GM12878 (cell line): ENCODE data around the gene ASB15. TPM values are rescaled to one million over a fixed set of nuclear protein-coding genes. Genes with fewer than 3 reads are reported as not detected.

Experiments
- ATAC-seq: fragments of 200-7000 bp; cut with Tn5 transposase; 3 replicates; pipeline ENCODE4 v1.9.1; 2020; ENCODE audit warnings: mild to moderate bottlenecking, moderate library complexity
- BruUV-seq: library from RNA; stranded (reverse); fragments of 400-500 nt; replicated peaks from 2 replicates; lab custom pipeline; 2021; lab: Mats Ljungman, UMichigan
- CTCF ChIA-PET: fragments of 300-600 bp; sonication (Branson Sonifier 250); formaldehyde crosslinking; extraction: SDS; loops from one replicate; lab custom pipeline; 2021; ENCODE audit warnings: inconsistent platforms; lab: Yijun Ruan, JAX
- POLR2A ChIA-PET: fragments of 350-600 bp; formaldehyde crosslinking; extraction: SDS; loops from one replicate; lab custom pipeline; 2021; ENCODE audit warnings: inconsistent platforms; lab: Charles Lee
- RAD21 ChIA-PET: fragments of 300-600 bp; sonication (Branson Sonifier 250); formaldehyde crosslinking; loops from one replicate; lab custom pipeline; 2023; ENCODE audit warnings: antibody characterized with exemption; ENCODE audit not compliant: unreplicated experiment; lab: Charles Lee
- SMC1A ChIA-PET: fragments of 300-600 bp; sonication (Branson Sonifier 250); formaldehyde crosslinking; loops from one replicate; lab custom pipeline; 2023; ENCODE audit not compliant: unreplicated experiment, uncharacterized antibody; lab: Charles Lee
- DNase-seq: peaks from one replicate; pipeline ENCODE4 v3.0.0-alpha.2; 2011; ENCODE audit warnings: low read depth, low spot score
- FAIRE-seq: peaks from 3 replicates; lab custom pipeline; 2011; peaks lifted over from hg19 to GRCh38; lab: Jason Lieb, UNC
- H2AFZ ChIP-seq: 2 replicates; pipeline ENCODE4 v1.6.0; 2011; ENCODE audit warnings: low read depth, low read length, control low read depth; ENCODE audit not compliant: control insufficient read depth
- H3K27ac ChIP-seq: 2 replicates; pipeline ENCODE4 v1.5.1; 2011; ENCODE audit warnings: control low read depth; ENCODE audit not compliant: control insufficient read depth, insufficient read depth
- H3K27me3 ChIP-seq, 2 experiments: replicated peaks in 1 of 2; 2 replicates each; pipeline versions ENCODE4 v1.6.0 to v1.6.1; 2011; ENCODE audit warnings: low read length in 1 of 2; ENCODE audit not compliant: control insufficient read depth in 2 of 2, insufficient read depth in 2 of 2
- H3K36me3 ChIP-seq, 2 experiments: 2 replicates each; pipeline ENCODE4 v1.5.1; 2011; ENCODE audit warnings: low read length in 1 of 2; ENCODE audit not compliant: control insufficient read depth in 2 of 2, insufficient read depth in 2 of 2
- H3K4me1 ChIP-seq: 2 replicates; pipeline ENCODE4 v1.6.1; 2011; ENCODE audit warnings: mild to moderate bottlenecking, low read length, moderate library complexity, mixed read lengths; ENCODE audit not compliant: control insufficient read depth, insufficient read depth
- H3K4me2 ChIP-seq: 2 replicates; pipeline ENCODE4 v1.6.0; 2011; ENCODE audit warnings: control low read depth; ENCODE audit not compliant: control insufficient read depth, insufficient read depth
- H3K4me3 ChIP-seq: fragments of 200-600 bp; sonication (generic); 2 replicates; pipeline ENCODE4 v1.5.1; 2016
- H3K79me2 ChIP-seq: 2 replicates; pipeline ENCODE4 v1.6.0; 2011; ENCODE audit warnings: low read length; ENCODE audit not compliant: control insufficient read depth, insufficient read depth
- H3K9ac ChIP-seq: 2 replicates; pipeline ENCODE4 v1.8.0; 2011; ENCODE audit warnings: low read length, control low read depth, mixed read lengths; ENCODE audit not compliant: control insufficient read depth, insufficient read depth
- H3K9me3 ChIP-seq: replicated peaks from 3 replicates; pipeline ENCODE4 v1.5.1; 2011; ENCODE audit warnings: mild to moderate bottlenecking, low read length; ENCODE audit not compliant: control insufficient read depth, insufficient read depth
- H4K20me1 ChIP-seq: 2 replicates; pipeline ENCODE4 v1.6.0; 2011; ENCODE audit not compliant: control insufficient read depth, insufficient read depth
- BCL11A ChIP-seq: IDR thresholded peaks from 2 replicates; pipeline ENCODE4 v1.6.1; 2011; ENCODE audit warnings: low read depth, low read length
- ESRRA ChIP-seq: IDR thresholded peaks from 2 replicates; pipeline ENCODE4 v1.6.1; 2012; ENCODE audit warnings: mild to moderate bottlenecking, low read length, improper control_type of control experiment
- FOXM1 ChIP-seq: IDR thresholded peaks from 2 replicates; pipeline ENCODE4 v1.6.1; 2012; ENCODE audit warnings: low read depth, mild to moderate bottlenecking, inconsistent platforms, low read length, moderate library complexity
- IKZF2 ChIP-seq, 2 experiments: fragments of 450-650 bp; IDR thresholded peaks; 2 replicates each; pipeline ENCODE4 v1.6.1; 2017; ENCODE audit warnings: mild to moderate bottlenecking in 2 of 2, moderate library complexity in 2 of 2
- NBN ChIP-seq: fragments of 450-650 bp; IDR thresholded peaks from 2 replicates; pipeline ENCODE4 v1.6.1; 2016
- POLR2AphosphoS2 ChIP-seq: IDR thresholded peaks from 2 replicates; pipeline ENCODE4 v1.6.1; 2011; ENCODE audit warnings: low read depth, mild to moderate bottlenecking, low read length, improper control_type of control experiment, moderate library complexity
- RFX5 ChIP-seq: IDR thresholded peaks from 2 replicates; pipeline ENCODE4 v1.6.1; 2011; ENCODE audit warnings: low read depth, low read length, improper control_type of control experiment
- SPI1 ChIP-seq: IDR thresholded peaks from 2 replicates; pipeline ENCODE4 v1.6.1; 2011; ENCODE audit warnings: low read depth, mild to moderate bottlenecking, low read length, moderate library complexity, borderline replicate concordance; ENCODE audit not compliant: insufficient read depth
- SREBF1 ChIP-seq: IDR thresholded peaks from 2 replicates; pipeline ENCODE4 v1.6.1; 2012; ENCODE audit warnings: mild to moderate bottlenecking, low read length
- SREBF2 ChIP-seq: IDR thresholded peaks from 2 replicates; pipeline ENCODE4 v1.6.1; 2012; ENCODE audit warnings: mild to moderate bottlenecking, low read length
- SRF ChIP-seq, 2 experiments: IDR thresholded peaks; 2 replicates each; pipeline ENCODE4 v1.6.1; 2011; ENCODE audit warnings: low read depth in 2 of 2, low read length in 2 of 2, mild to moderate bottlenecking in 1 of 2, moderate library complexity in 1 of 2
- WRNIP1 ChIP-seq: IDR thresholded peaks from 2 replicates; pipeline ENCODE4 v1.6.1; 2011; ENCODE audit warnings: low read depth, low read length, improper control_type of control experiment, borderline replicate concordance
- ZNF207 ChIP-seq: fragments of 450-650 bp; IDR thresholded peaks from 2 replicates; pipeline ENCODE4 v1.6.1; 2014; ENCODE audit warnings: antibody characterized with exemption, mild to moderate bottlenecking, borderline replicate concordance
- in situ Hi-C: fragments of 300-500 bp; cut with MboI; formaldehyde crosslinking; loops from 9 replicates; pipeline ENCODE4 v1.14.3; 2018; ENCODE audit warnings: mixed read lengths
- intact Hi-C: fragments of 100-400 bp; cut with micrococcal nuclease; formaldehyde crosslinking; loops from one replicate; pipeline ENCODE4 v1.14.2; 2022; ENCODE audit not compliant: unreplicated experiment
- polyA plus RNA-seq, 11 experiments: library from polyadenylated mRNA; depleted of rRNA in 4 of 11; unstranded in 6 of 11; stranded (reverse) in 5 of 11; fragments of >200 nt; fragmentation: Nextera tagmentation in 4 of 11; fragmentation: Illumina TruSeq in 1 of 11; extraction: Ambion mirVana in 4 of 11; extraction: Trizol in 1 of 11; gene quantifications; 1 replicate in 1 of 11; 2 replicates in 10 of 11; pipeline versions ENCODE4 v1.2.1 to v1.2.3, GENCODE V29; 2011 to 2016; ENCODE audit warnings: inconsistent platforms in 2 of 11, missing spikeins in 2 of 11, low read depth in 1 of 11
- total RNA-seq, 4 experiments: library from RNA; depleted of rRNA in 3 of 4; stranded (reverse); fragments of >200 nt in 3 of 4; fragmentation: Illumina TruSeq in 1 of 4; extraction: Trizol in 1 of 4; gene quantifications; 2 replicates each; pipeline versions ENCODE4 v1.2.1 to v1.2.3, GENCODE V29; 2013 to 2021
- TF ChIP-seq, protein P1 (sequence below): fragments of 450-650 bp; IDR thresholded peaks from 2 replicates; pipeline ENCODE4 v1.6.1; 2016; ENCODE audit warnings: mild to moderate bottlenecking, moderate library complexity, borderline replicate concordance
- TF ChIP-seq, protein P2 (sequence below): fragments of 450-650 bp; IDR thresholded peaks from 2 replicates; pipeline ENCODE4 v1.6.1; 2016; ENCODE audit warnings: mild to moderate bottlenecking
- TF ChIP-seq, protein P3 (sequence below): IDR thresholded peaks from 2 replicates; pipeline ENCODE4 v1.6.1; 2011; ENCODE audit warnings: low read depth, low read length, improper control_type of control experiment, borderline replicate concordance
- TF ChIP-seq, protein P4 (sequence below): fragments of 450-650 bp; IDR thresholded peaks from 2 replicates; pipeline ENCODE4 v1.6.1; 2017; ENCODE audit warnings: antibody characterized with exemption, mild to moderate bottlenecking, moderate library complexity

Gene ASB15
- total and polyA plus RNA-seq, 10 of the 15 experiments (the other 5 are each of a cell fraction or from before 2014, with no cell fraction given): not detected

DNA sequence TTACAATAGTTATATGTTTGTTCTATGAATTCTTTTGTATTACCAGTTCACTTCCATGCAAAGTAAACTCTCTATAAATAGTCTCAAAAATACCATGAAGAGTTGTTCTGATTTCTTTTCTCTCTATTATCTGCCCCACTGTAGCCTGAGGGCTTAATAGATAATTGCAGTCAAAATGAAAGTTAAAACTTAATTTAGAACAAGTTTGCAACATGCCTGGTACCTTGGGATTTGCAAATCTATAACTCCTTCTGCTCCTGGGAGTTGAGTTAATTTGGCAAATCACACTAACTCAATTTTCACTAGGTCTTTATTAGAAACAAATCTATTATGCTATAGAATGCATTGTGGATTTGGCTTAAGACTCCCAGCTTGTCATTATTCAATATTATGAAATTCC, 22.2 kb upstream of the ASB15 start:
- no peaks in the 10 kb centered on the region for H3K9me3 ChIP-seq
- H3K4me1 ChIP-seq: no peaks in the 10 kb centered on the region
- no peak overlapping the region for H2AFZ ChIP-seq
- POLR2A ChIA-PET: no interaction called here
- no peak overlapping the region for H3K4me3 ChIP-seq
- DNase-seq (no peak), FAIRE-seq (no peak), ATAC-seq (no peak)
- no peaks in the 10 kb centered on the region; a peak in 2 of 4 replicates for H3K27me3 ChIP-seq
- SMC1A ChIA-PET: no interaction called here
- H3K36me3 ChIP-seq: no peaks in the 10 kb centered on the region
- CTCF ChIA-PET: interaction anchor here (1.6 kb wide), 1 partner anchor 45 kb away, joined by 4 read pairs; no protein-coding TSS in a partner anchor
- RAD21 ChIA-PET: no interaction called here
- no TSS peak for BruUV-seq
- H3K4me2 ChIP-seq: no peak overlapping the region
- in situ Hi-C loops: no loop called here
- no peaks in the 10 kb centered on the region for H4K20me1 ChIP-seq
- H3K27ac ChIP-seq: no peak overlapping the region
- no peaks in the 10 kb centered on the region for H3K79me2 ChIP-seq
- intact Hi-C loops: loop anchor here (10.0 kb wide), 1 partner anchor 85 kb away; no protein-coding TSS in a partner anchor
- H3K9ac ChIP-seq: no peak overlapping the region
- TF ChIP-seq, protein P1, sequence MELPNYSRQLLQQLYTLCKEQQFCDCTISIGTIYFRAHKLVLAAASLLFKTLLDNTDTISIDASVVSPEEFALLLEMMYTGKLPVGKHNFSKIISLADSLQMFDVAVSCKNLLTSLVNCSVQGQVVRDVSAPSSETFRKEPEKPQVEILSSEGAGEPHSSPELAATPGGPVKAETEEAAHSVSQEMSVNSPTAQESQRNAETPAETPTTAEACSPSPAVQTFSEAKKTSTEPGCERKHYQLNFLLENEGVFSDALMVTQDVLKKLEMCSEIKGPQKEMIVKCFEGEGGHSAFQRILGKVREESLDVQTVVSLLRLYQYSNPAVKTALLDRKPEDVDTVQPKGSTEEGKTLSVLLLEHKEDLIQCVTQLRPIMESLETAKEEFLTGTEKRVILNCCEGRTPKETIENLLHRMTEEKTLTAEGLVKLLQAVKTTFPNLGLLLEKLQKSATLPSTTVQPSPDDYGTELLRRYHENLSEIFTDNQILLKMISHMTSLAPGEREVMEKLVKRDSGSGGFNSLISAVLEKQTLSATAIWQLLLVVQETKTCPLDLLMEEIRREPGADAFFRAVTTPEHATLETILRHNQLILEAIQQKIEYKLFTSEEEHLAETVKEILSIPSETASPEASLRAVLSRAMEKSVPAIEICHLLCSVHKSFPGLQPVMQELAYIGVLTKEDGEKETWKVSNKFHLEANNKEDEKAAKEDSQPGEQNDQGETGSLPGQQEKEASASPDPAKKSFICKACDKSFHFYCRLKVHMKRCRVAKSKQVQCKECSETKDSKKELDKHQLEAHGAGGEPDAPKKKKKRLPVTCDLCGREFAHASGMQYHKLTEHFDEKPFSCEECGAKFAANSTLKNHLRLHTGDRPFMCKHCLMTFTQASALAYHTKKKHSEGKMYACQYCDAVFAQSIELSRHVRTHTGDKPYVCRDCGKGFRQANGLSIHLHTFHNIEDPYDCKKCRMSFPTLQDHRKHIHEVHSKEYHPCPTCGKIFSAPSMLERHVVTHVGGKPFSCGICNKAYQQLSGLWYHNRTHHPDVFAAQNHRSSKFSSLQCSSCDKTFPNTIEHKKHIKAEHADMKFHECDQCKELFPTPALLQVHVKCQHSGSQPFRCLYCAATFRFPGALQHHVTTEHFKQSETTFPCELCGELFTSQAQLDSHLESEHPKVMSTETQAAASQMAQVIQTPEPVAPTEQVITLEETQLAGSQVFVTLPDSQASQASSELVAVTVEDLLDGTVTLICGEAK: no peak
- TF ChIP-seq, protein P2, sequence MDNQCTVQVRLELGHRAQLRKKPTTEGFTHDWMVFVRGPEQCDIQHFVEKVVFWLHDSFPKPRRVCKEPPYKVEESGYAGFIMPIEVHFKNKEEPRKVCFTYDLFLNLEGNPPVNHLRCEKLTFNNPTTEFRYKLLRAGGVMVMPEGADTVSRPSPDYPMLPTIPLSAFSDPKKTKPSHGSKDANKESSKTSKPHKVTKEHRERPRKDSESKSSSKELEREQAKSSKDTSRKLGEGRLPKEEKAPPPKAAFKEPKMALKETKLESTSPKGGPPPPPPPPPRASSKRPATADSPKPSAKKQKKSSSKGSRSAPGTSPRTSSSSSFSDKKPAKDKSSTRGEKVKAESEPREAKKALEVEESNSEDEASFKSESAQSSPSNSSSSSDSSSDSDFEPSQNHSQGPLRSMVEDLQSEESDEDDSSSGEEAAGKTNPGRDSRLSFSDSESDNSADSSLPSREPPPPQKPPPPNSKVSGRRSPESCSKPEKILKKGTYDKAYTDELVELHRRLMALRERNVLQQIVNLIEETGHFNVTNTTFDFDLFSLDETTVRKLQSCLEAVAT: no peak
- TF ChIP-seq SRF (IDR thresholded peaks at IDR 0.05; ENCODE audit: low read depth in 2 of 2, low read length in 2 of 2) (no peak), RFX5 (no peak), ESRRA (no peak), ZNF207 (no peak), NBN (no peak), IKZF2 (IDR thresholded peaks at IDR 0.05) (no peak), SREBF2 (no peak), WRNIP1 (no peak), POLR2AphosphoS2 (no peak), SREBF1 (no peak), SPI1 (no peak), FOXM1 (no peak), BCL11A (no peak)
- TF ChIP-seq, protein P3, sequence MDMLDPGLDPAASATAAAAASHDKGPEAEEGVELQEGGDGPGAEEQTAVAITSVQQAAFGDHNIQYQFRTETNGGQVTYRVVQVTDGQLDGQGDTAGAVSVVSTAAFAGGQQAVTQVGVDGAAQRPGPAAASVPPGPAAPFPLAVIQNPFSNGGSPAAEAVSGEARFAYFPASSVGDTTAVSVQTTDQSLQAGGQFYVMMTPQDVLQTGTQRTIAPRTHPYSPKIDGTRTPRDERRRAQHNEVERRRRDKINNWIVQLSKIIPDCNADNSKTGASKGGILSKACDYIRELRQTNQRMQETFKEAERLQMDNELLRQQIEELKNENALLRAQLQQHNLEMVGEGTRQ: no peak
- TF ChIP-seq, protein P4, sequence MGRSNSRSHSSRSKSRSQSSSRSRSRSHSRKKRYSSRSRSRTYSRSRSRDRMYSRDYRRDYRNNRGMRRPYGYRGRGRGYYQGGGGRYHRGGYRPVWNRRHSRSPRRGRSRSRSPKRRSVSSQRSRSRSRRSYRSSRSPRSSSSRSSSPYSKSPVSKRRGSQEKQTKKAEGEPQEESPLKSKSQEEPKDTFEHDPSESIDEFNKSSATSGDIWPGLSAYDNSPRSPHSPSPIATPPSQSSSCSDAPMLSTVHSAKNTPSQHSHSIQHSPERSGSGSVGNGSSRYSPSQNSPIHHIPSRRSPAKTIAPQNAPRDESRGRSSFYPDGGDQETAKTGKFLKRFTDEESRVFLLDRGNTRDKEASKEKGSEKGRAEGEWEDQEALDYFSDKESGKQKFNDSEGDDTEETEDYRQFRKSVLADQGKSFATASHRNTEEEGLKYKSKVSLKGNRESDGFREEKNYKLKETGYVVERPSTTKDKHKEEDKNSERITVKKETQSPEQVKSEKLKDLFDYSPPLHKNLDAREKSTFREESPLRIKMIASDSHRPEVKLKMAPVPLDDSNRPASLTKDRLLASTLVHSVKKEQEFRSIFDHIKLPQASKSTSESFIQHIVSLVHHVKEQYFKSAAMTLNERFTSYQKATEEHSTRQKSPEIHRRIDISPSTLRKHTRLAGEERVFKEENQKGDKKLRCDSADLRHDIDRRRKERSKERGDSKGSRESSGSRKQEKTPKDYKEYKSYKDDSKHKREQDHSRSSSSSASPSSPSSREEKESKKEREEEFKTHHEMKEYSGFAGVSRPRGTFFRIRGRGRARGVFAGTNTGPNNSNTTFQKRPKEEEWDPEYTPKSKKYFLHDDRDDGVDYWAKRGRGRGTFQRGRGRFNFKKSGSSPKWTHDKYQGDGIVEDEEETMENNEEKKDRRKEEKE: no peak
